Left ventricle myocardium superior (tissue), 1 donor: ENCODE results near the gene IQCC. TPM values are rescaled to one million over a fixed set of nuclear protein-coding genes. Genes with fewer than 3 reads are reported as not detected.

Experiments
- ATAC-seq: fragments of 200-7000 bp; cut with Tn5 transposase; one replicate; pipeline ENCODE4 v1.9.1; 2020; ENCODE audit warnings: mild to moderate bottlenecking, moderate library complexity
- DNase-seq: peaks from one replicate; pipeline ENCODE4 v3.0.0-alpha.2; 2020
- intact Hi-C: fragments of 100-400 bp; cut with micrococcal nuclease; formaldehyde crosslinking; loops from one replicate; pipeline ENCODE4 v1.11.0; 2022
- total RNA-seq: library from RNA; stranded (reverse); fragmentation: NEBNext Ultra II Directional; extraction: Animal tissue kit (Norgen Biotek cat#: 25700); gene quantifications from one replicate; pipeline ENCODE4 v1.2.1, GENCODE V29; 2021
- donor health status: DM: no; HTN: yes; CAD: no; lungs with severe emphysema.

Gene IQCC
- total RNA-seq, 1 donor from 2014 or later, result 0.92 TPM

DNA sequence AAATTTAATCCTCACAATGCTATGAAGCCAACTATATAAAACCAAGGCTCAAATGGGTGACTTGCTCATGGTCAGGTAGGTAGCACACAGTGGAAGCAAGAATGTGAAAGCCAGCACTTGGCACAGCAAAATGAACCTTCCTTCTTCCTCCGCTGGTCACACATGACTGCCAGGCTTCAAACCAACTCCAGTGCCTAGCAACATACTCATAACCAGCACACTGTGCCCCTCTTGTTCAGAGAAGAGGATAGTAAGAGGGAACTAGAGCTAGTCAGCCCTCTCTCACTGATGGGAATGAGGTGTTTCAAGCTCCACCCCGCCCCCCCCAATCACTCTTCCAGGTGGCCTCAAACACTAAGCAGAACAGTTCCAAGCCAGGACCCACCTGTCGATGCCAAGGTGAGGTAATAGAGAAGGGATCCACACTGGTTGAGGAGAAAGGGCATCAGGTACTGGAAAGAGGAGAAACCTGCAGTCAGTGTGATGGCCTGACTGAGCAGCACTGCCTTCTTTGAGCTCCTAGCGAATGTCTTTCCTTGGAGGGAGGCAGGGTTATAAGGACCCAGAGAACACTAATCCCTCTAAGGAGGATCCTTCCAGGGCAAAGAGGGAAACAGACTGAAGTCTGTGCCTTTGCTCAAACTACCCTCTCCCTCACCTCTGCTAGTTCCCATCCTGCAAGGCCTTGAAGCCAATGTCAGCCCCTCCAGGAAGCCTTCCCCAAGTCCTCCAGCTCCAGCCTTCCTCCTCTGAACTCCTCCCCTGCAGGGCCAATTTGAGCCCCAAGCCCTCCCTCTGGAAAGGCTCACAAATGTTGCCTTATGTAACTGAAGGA lies 15.5 kb downstream of the IQCC start:
- ATAC-seq, result no peak
- intact Hi-C loops, result no loop called here
- no peak for DNase-seq

DNA sequence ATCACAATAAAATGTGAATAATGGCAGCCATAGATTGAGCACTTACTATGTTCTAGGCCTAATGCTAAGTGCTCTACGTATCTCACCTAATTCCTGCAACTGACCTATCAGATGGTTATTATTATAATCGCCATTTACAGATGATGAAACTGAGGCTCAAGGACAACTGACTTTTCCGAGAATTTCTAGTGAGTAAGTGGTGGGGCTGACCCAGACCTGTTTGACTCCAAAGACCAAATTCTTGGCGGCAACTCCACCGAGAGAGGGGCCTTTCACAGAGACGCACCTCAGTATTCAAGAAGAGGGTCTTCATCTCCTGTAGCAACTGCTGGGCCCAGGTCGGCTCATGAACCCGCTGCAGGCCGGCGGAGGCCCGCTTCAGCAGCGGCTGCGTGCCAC lies 16.1 kb downstream of the IQCC start:
- ATAC-seq, result no peak
- intact Hi-C loops, result no loop called here
- no peak for DNase-seq

DNA sequence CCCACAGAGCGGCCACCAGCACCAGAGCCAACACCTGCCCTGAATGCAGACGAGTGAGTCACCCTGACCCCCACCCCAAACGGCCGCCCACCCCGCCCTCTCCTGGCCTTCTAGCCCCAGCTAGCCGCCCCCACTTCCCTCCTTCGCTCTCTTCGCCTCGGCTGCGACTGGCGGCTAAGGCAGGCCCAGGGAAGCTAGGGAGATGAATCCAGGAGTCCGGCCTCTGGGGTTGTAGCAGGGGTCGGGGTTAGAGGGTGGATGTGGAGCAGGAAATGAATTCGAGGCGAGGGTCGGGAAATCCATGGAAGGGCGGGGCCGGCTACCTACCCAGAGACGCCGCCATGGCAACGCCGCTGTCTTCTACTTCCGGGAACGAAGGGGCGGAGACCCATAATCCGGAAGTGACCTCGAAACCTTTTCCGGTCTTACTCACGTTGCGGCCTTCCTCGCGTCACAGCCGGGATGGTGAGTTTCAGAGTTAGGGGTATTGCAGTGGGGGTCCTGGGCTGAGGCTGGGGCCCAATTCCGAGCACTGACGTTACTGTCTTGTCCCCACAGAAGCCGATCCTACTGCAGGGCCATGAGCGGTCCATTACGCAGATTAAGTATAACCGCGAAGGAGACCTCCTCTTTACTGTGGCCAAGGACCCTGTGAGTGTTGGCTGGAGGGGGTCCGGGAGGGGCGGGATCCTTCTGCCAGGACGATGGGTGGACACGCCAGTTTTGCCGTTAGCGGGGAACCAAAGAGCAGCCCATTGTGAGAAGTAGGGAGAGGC lies 16.7 kb downstream of the IQCC start, which contains the start of the genes EIF3I and TMEM234:
Gene EIF3I, plus strand, starts transcription at position 428 of the 776 bp plus-strand sequence. Its CDS starts 35 bp downstream, at position 463.
Gene TMEM234, minus strand, starts transcription at position 374 of the 776 bp plus-strand sequence. Its CDS starts 31 bp downstream, at position 343.
- ATAC-seq (peak; percentile 95), DNase-seq (peak; percentile 94)
- intact Hi-C loops, result no loop called here

DNA sequence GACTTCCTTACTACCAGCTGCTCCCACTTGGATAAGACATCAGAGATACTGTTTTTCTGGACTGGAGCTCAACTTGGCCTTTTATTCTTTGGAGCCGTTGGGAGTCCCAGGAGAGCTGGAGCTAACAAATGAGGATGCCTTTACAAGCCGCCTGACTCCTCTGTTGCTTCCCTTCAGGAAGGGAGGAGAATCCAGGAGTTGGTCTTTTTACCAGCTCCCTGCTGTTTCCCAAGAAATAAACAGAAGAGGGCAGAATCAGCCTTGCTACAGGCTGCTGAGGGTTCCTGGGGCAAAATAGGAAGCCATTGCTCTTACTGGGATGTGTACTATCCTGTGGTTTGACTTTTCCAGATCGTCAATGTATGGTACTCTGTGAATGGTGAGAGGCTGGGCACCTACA lies 18.2 kb downstream of the IQCC start:
- intact Hi-C loops, result no loop called here
- DNase-seq (no peak), ATAC-seq (no peak)

DNA sequence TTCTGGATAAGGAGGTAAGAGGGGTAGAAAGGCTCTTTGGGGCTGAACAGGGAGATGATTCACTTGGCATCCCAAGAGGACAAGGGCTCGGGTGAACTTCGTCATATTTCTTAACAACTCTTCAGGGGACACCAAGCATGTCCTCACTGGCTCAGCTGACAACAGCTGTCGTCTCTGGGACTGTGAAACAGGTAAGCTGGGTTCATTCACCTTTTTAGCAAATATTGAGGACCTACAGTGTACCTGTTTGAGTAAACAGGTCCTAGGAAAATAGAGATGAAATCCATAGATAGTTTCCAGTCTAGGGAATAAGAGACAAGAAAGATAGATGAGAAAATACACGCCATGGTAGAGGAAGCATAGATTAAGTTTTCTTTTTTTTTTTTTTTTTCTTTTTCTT lies 18.8 kb downstream of the IQCC start:
- ATAC-seq (no peak), DNase-seq (no peak)
- intact Hi-C loops, result no loop called here

DNA sequence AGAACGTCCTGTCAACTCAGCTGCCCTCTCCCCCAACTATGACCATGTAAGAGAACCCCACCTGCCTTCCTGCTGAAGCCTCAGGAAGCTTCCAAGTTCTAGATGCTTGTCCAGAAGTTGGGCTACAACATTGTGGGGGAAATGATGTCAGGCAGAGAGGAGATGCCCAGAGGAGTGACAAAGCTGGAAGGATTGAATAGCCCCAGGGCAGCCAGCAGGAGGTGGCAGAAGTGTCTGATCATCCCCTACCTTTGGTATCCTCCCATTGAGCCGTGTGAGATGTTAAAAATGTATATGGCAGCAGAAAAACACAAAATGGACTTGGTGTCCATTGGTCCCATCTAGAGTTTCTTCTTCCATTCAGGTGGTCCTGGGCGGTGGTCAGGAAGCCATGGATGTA lies 23.3 kb downstream of the IQCC start:
- ATAC-seq, result no peak
- intact Hi-C loops, result no loop called here
- DNase-seq, result no peak

DNA sequence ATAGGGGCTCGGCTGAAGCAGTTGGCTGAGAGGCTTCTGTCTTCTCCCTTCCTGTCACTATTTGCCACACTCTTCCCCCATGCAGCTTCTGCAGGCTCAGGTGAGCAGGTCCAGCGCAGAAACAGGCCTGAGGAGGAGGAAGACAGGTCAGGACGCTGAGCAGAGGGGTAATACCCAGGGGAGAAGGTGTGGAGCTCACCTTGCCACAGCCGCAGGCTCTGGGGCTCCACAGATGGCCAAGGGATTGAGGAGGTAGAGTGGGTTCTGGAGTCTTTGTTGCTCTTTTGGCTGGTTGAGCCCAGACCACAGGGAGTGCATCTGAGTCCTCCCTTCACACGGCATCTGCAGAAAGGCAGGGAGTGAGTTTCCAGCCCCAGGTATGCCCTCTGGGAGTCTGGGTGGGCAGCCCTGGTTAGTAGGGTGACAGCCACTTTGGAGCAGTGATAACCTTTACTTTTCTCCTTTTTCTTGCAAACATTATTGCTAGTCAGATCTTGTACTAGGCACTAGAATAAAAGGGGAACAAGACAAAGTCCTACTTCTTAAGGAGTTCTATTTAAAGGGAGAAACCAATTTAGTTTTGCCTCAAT lies 26.5 kb downstream of the IQCC start:
- no peak for DNase-seq
- intact Hi-C loops, result no loop called here
- no peak for ATAC-seq

DNA sequence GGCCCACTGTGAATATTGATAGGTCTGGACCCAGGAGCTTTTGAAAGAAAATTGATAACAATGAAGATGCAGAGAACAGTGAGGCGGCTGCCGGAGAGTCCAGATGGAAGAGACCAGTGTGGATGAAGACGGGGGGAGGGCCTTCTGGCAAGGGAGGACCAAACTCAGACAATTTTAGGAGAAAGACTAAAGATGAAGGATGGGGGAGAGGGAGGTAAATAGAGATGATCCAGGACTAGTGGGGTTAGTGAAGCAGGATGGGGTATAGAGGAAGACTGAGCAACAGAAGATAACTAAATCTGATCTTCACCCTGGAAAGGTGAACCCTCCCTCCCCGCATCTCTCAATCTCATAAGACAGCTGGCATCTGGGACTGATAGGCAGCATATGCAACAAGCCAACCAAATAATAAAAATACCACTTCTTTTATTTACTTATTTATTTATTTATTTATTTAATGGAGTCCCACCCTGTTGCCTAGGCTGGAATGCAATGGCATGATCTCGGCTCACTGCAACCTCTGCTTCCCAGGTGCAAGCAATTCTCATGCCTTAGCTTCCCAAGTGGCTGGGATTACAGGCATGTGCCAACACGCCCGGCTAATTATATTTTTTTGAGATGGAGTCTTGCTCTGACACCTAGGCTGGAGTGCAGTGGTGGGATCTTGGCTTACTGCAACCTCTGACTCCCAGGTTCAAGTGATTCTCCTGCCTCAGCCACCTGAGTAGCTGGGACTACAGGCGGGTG lies 27.3 kb downstream of the IQCC start:
- DNase-seq, result no peak
- intact Hi-C loops, result no loop called here
- ATAC-seq, result no peak

DNA sequence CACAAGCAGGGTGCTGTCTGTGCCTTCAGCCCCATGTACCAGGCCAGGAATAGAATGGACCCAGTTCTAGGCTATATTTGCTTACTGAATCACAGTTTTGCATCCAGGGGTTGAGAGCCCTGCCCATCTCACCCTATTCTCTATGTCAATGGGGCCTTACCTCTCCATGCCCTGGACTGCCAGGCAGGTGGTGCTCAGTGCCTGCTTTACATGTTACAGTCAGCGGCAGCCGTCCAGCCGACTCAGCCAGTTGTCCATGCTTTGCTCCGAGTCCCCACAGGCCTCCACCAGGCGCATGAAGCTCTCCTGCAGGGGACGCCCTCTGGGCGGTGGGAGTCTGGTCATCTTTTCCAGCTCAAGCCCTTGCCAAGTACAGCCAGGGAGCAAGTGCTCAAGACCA lies 29.3 kb downstream of the IQCC start:
- ATAC-seq (no peak), DNase-seq (no peak)
- intact Hi-C loops, result no loop called here

DNA sequence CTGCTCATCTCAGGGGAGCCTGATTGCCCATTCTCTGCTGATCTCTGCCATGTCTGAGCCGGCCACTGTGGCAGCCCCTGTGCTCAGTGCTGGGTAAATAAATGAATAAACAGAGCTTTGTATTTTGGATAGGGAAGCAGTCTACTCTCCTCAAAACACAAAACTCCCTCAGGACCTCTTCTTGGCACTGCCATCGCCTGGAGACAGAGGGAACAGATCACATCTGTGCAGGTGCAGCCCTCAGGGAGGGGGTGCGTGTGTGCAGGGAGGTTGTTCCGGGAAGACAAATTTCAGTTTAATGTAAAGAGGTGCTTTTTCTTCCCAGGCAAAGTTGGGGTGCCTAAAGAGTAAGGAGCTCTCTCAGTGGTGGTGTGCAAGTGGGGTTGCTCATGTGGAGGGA lies 33.9 kb downstream of the IQCC start:
- intact Hi-C loops, result no loop called here
- DNase-seq (no peak), ATAC-seq (no peak)

DNA sequence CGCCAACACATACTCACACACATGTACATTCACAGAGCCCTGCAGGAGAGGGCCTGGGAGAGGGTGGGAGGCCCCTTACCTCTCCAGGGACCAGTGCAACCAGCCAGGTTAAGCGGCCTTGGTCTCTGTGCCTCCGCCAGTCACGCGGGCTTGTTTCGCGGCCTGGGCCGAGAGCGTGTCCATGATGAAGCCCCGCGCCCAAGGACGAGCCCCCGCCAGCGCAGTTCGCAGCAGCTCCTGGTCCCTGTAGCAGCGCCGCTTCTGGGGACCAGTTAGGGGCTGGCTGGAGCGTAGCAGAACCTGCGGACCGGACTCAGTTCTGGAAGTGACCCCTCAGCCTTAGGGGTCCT lies 34.3 kb downstream of the IQCC start:
- ATAC-seq (no peak), DNase-seq (peak; percentile 41)
- intact Hi-C loops, result no loop called here

DNA sequence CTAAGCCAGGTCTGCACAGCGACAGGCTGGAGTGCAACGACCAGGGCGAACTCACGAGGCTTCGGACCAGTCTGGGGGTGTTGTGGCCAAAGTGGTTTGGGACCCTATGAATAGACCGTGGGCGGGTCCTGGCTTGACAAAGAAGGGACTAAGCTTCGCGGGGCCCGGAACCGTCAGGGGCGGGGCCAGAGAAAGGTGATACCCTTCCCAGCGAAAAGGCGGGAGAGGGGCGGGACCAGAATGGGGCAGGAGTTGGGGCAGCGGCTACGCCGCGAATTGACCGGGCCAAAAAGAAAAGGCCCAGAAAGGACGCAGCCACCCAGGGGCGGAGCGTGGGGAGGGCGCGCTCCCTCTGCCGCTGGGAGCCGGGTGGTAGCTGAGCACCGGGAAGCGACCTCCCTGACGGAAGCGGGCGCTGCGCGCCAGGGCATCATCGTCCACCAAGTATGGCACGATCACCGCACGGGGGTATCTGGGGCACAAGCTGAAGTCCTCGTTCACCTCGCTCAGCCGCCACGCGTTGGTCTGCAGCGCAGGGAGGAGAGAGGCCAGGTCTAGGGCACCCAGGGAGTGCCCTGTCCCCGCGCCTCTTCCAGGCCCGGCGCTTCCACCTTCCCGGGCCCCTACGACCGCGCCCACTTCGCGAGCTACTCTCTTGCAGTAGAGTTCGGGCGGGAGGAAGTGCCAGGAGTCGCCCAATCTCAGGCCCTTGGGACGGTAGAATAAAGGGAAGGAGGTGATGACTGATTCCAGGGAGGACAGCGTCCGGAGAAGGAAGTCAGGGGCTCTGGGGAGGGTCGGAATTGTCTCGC lies 34.9 kb downstream of the IQCC start:
- DNase-seq (peak; percentile 83), ATAC-seq (peak; percentile 88)
- intact Hi-C loops, result no loop called here

DNA sequence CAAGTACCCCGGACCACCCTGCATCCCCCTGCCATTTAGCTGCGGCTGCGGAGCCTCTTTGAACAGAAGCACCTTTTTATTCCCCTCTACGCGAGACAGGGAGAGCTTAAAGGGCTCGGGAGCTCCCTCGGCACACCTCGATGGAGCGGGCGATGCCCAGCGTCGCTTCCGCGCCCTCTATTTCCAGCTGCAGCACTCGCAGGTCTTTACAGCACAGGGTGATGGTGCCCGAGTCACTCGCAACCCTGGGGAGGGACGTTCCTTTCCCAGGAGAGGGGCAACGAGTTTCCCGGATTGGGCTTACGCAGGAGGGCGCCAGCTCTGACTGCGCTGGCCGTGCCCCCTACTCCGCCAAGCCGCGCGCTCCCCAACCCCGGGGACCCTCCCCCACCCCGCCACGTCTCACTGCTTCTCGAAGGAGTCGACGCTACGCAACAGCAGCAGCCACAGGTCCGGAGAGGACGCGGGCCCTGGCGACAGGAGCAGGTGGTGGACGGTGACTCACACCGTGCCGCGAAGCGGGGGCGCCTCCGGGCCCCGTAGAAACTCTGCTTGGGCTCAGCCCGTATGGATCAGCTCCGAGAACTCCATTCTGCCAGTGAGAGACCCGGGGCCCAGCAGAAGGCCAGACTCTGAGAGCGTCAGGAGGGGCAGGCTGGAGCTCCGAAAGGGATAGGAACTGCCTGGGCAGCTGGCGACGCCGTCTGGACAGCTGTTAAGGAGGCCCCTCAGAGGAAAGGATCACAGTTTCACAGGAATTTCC lies 35.7 kb downstream of the IQCC start:
- intact Hi-C loops, result no loop called here
- DNase-seq (peak; percentile 77), ATAC-seq (peak; percentile 78)

DNA sequence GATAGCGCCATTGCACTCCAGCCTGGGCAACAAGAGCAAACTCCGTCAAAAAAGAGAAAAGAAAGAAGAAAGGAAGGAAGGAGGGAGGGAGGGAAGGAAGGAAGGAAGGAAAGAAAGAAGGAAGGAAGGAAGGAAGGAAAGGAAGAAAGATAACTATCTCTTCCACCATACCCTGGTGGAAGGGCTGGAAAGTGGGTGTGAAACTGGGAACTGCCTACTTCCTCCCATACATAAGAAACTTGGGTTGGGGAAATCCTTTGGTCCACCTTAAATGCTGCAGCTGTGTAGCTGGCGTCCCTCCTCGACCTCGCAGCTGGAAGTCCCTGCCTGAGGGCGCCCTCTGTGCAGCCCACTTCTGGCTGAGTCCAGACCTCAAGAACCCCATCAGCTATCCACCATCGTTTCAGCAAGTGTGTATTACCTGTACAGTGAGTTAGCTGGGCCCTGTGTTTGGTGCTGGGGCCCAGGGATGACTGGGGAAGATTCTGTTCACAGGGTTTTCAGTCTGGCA lies 36.9 kb downstream of the IQCC start:
- peak; percentile 32 for ATAC-seq
- DNase-seq, result peak; percentile 71

DNA sequence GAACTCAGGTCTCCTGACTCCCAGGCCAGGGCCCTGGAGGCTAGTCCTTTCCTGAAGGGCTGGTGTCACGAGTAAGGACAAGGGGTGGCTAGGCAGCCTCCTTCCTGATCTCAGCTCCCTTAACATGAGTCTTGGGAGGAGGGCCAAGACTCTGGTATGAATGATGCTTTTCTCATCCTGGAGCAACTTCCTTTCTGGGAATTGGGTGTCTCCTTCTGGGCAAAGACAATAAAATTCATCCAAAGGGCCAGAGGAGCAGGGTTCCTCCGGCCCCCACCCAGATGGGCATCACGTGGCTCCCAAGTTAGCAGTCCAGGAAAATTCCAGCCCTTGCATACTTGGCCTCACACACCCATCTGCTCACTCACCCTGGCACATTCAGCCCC lies 41.4 kb downstream of the IQCC start, which contains the start of gene FAM167B:
Gene FAM167B, plus strand, starts transcription at position 335 of the 386 bp plus-strand sequence. CDS start 200 bp downstream, outside the sequence.
- peak; percentile 58 for DNase-seq
- ATAC-seq, result peak; percentile 62
- intact Hi-C loops, result no loop called here

More for the DNA sequence above, 36.9 kb downstream of the IQCC start:
- intact Hi-C loops, result no loop called here

DNA sequence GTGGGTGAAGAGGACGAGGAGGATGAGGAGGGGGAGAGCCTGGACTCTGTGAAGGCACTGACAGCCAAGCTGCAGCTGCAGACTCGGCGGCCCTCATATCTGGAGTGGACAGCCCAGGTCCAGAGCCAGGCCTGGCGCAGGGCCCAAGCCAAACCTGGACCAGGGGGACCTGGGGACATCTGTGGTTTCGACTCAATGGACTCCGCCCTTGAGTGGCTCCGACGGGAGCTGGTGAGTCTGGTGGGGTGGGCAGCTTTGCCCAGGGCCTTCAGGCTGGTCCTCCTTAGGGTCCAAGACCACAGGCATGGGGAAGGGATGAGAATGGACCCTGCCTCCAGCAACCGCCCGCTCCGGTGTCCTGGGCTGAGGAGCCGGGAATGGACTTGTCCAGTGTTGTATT lies 42.0 kb downstream of the IQCC start:
- peak; percentile 48 for DNase-seq
- ATAC-seq, result peak; percentile 8
- intact Hi-C loops, result no loop called here
